NCI-H1048 (cell line): ENCODE results near the gene SRPK2.

ENCODE experiments used
- DNase-seq: peaks from one replicate; lab custom pipeline; 2025; lab: John Stamatoyannopoulos, UW

SRPK2 gene

GRCh38 chr7:105133986-105134655 lies 254.6 kb downstream of the SRPK2 start:
- DNase-seq = no peak

DNA sequence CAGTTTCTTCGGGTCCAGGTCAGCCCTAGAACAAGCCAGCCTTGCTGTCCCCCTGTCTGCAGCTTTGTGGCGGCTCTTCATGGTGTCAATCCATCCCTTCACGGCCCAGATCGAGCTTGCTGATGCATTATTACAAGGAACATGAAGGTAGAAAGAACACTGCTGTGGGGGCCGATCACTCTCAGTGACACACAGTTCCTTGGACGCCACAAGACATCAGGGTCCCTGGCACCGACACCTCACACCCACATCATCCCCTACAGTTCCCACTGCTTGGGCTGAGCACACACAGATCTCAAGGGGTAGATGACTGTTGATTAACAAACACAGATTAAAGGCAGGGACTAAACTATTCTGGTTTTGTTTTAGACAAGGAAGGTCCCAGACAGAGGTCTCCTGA lies 255.4 kb downstream of the SRPK2 start:
- no peak for DNase-seq

- no peak for DNase-seq
Measured at GRCh38 chr7:105132835-105133234, 255.9 kb downstream of the SRPK2 start.

DNA sequence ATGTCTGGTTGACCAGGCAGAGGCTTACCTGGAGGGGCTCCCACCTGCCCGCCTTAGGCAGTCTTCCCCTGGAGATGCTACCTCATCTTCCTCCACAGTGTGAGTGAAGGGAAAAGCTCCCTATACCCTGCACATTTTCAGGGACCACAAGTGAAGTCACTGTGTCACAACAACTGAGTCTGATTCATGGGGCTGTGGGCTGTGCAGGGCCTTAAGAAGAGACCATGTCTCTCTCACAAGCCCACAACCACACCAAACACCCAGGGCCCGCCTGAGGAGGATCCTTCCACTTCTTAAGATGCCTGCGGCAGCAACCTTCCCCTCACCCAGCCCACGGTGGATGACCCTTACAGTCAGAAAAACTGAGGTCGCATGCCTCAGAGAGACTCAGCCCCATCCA lies 256.4 kb downstream of the SRPK2 start:
- no peak for DNase-seq

DNA sequence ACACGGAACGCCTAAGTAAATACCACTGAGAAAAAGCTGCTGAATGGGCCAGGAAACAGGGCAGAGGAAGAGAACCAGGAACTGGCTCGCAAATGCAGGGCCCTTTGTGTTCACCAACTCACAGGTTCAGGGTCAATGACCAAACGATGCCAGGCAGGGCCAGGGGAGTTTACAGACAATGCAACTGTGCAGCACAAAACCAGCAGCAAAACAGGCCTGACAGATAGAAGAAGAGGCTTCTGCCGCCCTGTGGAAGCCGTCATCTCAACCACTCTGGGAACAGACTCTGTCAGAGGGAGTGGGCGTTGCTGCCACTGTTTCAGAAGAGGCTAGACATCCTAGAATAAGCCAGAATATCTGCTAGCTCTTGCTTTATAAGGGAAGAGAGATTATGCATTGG lies 256.8 kb downstream of the SRPK2 start:
- no peak for DNase-seq

DNA sequence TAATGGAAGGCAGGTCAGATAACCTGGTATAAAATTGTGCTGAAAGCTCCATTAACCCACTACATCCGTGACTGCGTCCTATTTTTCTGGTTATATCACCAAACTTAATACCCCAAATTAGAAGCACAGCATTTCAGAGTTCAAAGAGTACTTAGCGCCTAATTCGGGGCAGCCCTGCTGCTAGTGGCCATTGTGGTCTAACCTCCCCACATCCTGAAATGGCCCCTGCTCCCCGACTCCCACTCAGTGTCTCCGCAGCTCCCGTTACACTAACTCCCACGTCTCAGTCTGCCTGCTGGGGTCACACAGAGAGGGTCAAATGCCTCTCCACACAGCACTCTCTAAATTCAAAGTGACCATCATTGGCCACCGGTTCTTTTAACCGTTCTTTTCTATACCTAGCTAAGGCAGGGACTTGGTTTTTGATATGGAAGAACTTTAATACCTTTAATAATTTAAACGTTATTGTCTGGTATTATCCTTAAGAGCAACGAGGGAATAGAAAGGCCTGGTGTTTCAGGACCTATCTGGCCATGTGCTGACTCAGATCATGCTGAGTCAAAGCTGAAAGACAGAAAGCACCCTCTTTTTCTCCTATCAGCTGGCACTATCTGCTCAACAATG lies 257.6 kb downstream of the SRPK2 start:
- DNase-seq = no peak

DNA sequence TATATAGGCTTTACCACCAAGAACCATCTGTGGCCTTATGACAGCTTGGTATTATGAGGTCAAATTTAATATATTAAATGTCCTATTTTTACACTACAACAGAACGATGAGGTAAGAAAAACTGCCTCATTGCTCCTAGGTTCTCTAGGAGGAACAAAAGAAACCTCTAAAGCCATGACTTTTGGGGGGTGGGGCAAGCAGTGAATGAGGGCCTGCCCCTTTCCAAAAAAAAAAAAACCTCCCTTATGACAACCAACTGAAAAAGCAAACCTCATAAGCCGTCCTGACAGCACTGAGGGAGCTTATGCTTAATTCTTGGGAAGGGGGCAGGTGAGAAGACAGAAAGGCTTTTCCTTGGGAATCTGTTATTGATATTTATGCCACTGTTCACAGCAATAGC lies 258.1 kb downstream of the SRPK2 start:
- no peak for DNase-seq

GRCh38 chr7:105130048-105130447 lies 258.7 kb downstream of the SRPK2 start:
- DNase-seq = no peak

DNA sequence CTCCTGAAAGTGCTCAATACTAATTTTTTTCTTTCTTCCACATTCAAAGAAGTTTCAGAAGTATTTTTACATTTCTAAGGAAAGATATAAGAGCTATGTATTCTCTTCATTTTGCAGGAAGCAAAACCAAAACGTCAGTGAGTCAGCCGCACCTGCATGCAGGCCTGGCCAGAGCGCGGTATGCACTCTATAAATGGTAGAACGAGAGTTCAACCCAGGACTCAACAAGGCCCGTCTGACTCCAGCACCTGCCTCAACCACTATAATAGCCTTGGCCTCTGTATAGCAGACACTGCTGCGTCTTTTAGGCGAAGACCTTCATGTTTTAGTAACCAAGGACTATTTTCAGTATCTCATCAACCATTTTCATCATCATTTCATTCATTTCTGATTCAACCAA lies 261.5 kb downstream of the SRPK2 start:
- DNase-seq = no peak

- no peak for DNase-seq
Measured at GRCh38 chr7:105126436-105126975, 262.2 kb downstream of the SRPK2 start.

- DNase-seq = no peak
Measured at GRCh38 chr7:105125745-105126144, 263.0 kb downstream of the SRPK2 start.

DNA sequence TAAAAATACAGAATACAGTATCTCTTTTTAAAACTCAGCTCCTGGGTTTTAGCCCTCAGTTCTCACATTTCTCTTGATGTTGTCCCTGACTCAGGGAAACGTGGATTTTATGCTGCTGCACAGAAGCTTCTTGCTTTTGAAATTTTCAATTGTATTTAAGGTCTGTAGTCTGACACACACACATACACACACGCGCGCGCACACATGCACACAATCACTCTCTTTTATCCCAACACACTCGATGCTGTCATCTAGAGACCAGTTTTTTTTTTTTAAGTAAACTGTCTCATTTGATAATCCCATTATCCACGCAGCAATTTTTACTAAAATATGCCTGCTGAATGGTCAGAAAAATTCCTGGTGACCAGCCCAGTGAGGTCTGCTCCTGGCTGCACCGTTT lies 266.1 kb downstream of the SRPK2 start:
- DNase-seq = no peak

DNA sequence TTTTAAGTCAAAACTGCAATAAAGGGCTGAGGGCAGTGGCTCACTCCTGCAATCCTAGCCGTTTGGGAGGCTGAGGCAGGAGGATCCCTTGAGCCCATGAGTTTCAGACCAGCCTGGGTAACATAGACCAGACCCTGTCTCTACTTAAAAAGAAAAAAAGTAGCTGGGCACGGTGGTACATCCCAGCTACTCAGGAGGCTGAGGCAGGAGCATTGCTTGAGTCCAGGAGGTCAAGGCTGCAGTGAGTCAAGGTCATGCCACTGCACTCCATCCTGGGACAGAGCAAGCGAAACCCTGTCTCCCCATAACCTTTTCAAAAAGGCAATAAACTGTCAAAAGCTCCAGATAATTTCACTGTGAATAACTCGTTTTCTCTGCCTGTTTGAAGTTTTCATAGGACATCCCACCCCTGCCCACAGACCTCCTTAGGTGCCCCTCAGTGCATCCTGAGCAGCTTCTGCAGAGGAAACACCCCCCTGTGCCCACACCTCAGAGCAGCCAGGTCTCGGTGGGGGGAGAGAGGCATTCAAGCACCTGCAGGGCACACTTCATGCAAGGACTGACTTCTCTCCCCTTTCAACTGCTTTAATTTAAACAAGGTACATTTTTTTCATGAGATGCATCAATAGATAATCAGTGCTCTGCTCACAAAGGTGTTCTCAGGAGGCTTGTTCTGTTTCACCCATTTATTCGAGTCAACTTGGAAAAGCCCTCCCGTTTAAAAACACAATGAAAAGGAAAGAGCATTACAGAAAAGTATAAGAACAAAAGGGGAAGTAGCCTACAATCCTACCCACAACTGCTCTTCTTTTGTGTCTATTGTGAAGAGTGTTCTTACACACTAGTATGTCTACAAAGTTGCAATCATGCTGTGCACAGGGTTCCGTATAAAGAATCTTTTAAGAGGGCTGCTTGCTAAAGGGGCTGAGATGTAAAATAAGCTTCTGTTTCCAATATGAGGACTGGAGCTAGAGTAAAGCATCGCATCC lies 269.8 kb downstream of the SRPK2 start:
- no peak for DNase-seq

GRCh38 chr7:105112440-105113418 lies 276.0 kb downstream of the SRPK2 start:
- DNase-seq = no peak

- no peak for DNase-seq
Measured at GRCh38 chr7:105107458-105107857, 281.3 kb downstream of the SRPK2 start.

- no peak for DNase-seq
Measured at GRCh38 chr7:105106473-105106872, 282.2 kb downstream of the SRPK2 start.

DNA sequence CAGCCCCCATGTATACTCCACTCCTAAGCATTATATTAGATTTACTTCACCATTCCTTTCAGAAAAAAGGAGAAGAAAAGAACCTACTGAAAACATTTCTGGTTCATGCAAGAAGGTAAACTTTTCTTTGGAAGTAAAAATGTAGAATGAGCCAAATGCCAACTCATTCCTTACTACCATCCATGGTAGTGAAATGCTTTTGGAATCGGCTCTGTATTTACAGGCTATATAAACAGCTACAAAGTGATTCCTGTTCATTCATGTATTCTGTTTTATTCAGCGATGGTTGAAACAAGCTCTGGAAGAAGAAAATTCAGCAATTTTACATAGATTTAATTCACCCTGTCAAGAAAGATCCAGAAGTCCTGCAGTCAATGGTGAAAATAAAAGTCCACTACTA lies 283.1 kb downstream of the SRPK2 start:
- no peak for DNase-seq

- DNase-seq = no peak
Measured at GRCh38 chr7:105102557-105103352, 286.0 kb downstream of the SRPK2 start.

DNA sequence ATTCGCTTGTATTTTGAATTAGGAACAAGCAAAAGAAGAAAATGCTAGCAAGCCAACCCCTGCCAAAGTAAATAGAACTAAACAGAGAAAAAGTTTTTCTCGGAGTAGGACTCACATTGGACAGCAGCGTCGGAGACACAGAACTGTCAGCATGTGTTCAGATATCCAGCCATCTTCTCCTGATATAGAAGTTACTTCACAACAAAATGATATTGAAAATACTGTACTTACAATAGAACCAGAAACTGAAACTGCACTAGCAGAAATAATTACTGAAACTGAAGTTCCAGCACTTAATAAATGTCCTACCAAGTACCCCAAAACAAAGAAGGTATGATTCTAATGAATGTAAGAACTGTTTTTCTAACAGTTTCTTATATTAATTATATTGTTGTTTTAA lies 286.9 kb downstream of the SRPK2 start:
- DNase-seq = no peak

DNA sequence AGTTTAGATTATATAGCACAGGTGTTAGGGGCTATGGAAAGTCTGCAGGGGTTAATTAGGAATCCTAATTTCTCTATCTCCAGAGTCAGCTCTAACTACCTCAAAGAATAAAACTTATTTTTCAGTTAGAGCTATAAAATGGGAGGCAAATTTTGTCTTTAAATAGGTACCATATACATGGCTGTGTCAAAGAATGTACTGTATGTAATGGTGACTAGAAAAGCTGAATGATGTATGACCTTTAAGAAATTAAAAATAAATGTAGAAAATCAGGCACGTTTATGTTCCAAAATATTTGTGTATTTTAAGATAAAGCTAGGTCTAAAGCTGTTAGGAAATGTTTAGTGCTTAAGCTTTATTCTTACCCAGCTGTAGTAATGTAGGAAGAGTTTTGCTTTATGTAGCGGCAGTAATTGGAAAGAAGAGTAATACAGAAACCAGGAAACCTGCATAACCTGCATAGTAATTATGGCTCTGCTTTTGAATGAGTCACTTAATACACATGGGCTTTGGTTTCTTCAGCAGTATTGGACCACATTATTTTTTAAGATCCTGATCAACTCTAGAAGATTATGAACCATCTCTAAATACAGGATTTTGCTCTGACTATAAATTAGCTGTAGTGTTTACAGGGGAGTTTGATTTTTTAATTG lies 289.7 kb downstream of the SRPK2 start:
- DNase-seq = no peak
